GM19452 (cell line): ENCODE measurements around the gene BEND3.
A peak's percentile ranks its signal among the peaks of the same experiment; 100 is the strongest.

Experiments used
- ATAC-seq: cut with Tn5 transposase; IDR thresholded peaks from one replicate; pipeline ENCODE4 v1.9.1; 2021; ENCODE audit not compliant: unreplicated experiment

The BEND3 gene

DNA sequence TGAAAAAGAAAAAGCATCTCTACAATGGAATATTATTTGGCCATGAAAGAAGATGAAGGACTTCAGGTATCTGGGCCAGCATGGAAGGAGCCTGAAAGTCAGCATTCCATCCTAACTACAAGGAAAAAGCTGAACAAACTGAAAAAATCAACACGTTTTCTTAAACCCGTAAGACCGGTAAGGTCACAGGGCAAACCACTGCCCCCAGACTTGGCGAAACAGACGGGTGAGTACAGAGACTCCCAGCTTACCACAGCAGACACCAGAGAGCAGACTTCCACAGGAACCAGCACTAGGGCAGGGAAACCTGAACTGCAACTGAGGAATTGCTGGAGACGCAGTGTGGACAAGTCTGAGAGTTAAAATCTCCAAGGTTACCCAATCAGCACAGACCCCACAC lies 31.4 kb downstream of the BEND3 start:
- ATAC-seq: no peak

DNA sequence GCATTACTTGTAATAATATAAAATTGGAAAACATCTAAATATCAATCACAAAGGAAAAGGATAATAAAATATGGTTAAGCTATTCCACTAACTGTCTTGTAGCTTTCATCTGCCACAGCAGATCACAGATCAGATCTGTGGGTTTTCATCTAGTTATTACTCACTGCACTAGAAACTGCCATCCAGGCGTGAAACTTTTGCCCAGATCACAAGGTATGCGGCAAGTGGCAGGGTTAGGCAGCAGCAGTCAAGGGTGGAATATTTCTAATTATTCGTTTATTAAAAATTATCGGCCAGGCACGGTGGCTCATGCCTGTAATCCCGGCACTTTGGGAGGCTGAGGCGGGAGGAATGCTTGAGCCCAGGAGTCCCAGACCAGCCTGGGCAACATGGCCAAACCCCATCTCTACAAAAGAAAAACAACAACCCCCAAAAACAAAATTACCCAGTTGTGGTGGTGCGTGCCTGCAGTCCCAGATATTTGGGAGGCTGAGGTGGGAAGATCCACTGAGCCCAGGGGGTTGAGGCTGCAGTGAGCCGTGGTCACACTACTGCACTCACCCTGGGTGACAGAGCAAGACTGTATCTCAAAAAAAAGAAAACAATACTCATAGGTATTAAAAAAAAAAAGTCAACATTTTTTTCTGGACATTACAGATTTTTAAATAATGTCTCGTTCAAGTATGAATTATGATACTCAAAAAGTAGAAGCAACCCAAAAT lies 32.1 kb downstream of the BEND3 start:
- ATAC-seq: peak; percentile 91

DNA sequence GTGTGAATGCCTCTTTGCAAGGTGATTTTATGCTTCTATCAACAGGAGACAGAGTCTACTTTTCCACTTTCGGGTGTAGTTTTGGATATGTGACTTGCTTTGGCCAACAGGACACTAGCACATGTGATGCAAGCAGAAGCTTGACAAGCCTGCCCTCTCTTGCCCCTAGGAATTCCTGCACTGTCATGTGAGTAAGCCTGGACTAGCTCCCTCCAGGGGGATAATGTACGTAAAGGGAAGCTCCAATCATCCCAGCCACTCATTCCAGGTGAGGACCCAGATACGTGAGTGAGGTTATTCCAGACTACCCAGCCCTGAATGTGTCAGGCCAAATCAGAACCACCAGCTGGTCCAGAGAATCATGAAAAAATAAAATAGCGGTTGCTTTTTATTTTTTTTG lies 33.3 kb downstream of the BEND3 start:
- no peak for ATAC-seq

DNA sequence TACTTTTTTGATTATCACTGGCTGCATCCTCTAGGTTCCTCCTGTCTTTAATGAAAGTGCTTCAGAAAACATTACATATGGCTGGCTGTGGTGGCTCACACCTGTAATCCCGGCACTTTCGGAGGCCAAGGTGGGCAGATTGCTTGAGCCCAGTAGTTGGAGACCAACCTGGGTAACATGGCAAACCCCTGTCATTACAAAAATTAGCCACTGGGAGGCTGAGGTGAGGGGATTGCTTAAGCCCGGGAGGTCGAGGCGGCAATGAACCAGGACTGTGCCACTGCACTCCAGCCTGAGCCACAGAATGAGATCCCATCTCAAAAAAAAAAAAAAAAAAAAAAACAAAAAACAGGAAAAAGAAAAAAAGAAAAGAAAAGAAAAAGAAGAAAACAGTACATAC lies 35.3 kb downstream of the BEND3 start:
- no peak for ATAC-seq

DNA sequence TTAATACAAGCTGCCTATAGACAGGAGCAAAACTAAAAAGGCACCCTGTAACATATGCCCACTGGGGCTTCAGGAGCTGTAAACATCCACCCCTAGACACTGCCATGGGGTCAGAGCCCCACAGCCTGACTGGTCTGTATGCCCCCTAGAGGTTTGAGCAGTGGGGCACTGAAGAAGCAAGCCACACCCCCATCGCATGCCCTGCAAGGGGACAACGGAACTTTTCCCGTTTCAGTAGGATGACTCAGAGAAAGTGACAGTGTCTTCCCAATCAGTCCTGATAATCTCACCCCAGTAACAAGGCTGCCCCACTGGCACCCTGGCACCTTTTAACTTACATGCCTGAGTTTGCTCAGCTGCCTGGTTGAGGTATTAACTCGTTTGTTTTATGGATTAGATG lies 35.9 kb downstream of the BEND3 start:
- ATAC-seq: no peak

DNA sequence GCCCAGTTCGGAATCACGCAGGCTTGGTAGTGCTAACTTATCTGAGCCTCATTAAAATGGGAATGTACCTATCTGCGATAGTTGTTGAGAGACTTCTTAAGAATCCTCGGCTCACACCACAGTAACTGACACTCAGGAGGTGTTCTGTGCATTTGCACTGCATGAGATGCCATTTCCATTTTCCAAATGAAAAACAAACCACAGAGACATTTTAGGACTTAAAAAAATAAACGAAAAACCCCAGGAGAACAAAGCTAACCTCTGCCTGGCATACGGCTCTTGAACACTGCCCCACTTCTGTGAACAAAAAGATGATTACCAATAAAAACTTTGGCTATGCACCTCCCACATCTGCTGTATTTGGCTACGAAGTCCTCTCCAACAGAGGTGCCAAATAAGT lies 37.6 kb downstream of the BEND3 start:
- ATAC-seq: no peak

DNA sequence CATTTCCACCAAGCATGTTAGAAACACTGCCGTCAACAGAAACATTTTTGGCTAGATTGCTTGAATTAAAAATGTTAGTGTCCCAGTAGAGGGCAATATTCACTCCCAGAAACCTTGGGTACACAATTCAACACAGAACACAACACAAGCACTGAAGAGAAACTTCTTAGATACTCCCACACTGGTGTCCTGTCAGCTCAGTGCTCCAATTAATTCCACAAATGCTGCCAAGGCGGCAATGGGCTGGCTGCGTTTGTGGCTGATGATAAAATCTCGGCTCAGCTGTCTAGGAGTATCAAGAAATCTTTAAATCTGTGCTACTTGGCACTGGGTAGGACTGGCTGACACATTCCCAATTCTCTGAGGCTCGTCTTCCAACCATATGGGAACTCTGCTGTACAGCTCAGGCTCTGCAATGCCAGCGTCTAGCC lies 39.3 kb downstream of the BEND3 start:
- ATAC-seq: no peak

DNA sequence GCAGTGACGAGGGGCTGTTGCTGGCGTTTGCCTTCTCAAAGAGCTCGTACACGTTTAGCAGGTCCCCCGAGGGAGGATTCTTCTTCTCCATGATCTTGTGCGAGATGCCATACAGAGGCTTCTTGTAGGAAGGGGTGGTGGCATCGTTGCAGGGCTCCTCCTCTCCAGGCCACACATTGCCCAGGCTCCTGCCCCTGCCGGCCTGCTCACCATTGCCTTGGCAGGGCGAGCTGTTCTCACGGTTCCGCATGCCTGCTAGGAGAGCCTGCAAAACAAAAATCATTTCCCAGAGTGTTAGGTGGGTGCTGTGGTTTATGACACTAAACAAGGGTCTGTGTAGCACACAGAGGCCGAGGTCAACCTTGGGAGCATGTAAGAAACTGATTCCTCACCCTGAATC lies 44.6 kb downstream of the BEND3 start:
- ATAC-seq: no peak

DNA sequence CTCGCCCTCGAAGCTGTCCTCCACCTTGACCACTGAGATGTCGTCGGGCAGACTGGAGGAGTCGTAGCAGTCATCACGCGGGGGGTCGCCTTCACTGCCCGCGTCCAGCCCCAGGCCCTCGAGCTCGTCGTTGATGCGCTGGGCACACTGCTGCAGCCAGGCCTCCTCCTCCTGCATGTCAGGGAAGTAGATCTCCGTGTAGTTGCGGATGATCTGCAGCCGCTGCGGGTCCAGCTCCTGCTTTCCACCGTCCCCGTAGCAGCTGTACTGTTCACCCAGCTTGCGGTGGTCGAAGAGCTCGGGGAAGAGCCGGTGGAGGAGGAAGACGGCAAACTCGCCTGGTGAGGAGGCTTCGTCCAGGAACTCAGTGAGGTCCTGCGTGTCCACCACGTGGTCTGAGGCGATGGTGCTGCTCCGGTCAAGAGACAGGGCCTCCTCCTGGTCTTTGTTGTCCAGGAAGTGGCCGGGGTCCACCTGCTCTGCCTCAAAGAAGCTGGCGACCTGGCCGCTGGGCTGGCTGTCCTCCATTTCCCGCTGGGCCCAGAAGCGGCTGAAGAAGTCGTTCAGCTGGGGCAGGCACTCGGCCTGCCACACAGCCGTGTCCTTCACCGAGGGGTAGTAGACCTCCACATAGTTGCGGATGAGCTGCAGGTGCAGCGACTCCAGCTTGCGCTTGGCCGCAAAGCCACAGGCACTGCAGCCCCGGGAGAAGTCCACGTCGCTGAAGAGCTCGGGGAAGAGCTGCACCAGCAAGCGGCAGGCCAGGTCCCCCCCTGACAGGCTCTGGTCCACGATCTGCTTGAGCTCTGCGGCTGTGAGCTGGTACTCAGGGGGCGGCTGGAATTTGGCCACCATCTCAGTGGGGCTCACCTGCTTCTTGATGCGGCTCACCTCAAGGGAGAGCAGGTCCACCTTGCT lies 45.4 kb downstream of the BEND3 start:
- ATAC-seq: no peak

DNA sequence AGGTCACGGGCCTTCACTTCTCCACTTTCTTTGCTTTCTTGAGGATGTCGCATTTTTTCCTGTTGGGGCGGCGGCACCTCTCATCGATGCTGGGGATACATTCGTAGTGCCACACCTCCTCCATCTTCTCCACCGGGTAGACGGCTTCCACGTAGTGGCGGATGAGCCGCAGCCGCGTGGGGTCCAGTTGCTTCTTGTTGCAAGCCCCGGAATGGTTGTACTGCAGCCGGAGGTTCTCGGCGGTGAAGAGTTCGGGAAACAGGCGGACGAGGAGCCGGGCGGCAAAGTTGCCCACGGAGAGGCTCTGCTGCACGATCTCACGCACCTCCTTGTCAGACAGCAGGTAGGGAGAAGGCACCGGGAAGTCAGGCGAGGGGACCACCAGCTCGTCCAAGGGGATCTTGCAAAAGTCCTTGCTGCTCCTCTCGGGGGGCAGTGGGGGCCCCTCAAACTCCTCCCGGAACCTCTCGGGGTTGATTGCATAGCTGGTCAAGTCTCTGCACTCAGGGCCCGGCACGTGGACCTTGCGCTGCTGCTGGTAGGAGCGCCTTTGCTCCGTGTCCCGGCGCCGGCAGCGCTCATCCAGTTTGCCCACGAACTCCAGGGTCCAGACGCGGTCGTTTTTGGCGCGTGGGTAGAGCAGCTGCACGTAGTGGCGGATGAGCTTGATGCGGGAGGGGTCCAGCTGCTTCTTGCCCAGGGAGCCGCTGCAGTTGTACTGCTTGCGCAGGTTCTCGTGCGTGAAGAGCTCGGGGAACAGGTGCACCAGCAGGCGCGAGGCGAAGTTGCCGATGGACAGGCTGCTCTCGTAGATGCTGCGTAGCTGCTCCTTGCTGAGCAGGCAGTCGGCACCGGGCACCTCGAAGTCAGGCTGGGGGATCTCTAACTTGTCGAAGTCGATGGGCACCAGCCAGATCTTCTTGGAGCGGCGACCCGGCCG lies 46.4 kb downstream of the BEND3 start:
- no peak for ATAC-seq

DNA sequence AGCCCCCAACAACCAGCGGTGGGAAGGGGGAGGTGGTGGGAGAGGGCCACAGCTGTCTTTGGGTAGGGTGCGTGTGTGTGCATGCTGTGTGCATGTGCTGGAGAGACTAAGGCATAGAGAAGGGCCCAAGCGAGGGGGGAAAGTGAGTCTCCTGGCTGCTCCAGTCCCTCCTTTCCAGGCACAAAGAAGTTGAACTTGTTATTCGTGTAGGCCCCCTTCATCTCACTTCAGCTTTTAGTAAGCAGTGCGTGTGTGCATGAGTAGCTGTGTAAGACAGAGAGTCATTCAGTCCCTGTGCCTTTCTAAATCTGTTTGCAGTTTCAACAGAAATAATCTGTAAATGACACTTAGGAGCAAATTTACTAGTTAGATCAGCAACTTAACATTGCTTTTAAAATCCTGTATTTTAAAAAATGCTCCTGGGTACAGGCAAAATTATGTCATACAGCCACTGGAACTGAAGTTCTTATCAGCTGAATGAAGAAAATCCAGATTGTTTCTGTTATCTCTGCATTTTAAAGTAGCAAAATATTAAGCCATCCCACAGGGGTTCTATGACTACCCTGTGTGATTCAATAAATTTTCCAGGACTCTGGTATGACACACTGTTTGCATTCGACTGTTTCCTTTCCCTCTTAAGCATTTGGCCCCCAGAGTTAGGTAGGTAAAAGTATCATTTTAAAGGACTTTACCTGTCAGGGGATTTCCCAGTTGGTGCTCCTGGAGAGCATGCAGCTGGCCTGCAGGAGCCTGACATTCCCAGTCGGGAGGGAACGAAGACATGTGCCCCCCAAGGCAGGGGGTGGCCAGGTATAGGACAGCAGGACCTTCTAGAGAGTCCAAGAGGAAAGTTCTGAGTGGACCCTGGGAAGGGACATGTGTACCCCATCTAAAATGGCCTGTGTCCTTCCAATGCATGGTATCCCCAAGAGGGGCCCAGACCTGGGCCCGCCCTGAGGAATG lies 48.3 kb downstream of the BEND3 start:
- no peak for ATAC-seq

DNA sequence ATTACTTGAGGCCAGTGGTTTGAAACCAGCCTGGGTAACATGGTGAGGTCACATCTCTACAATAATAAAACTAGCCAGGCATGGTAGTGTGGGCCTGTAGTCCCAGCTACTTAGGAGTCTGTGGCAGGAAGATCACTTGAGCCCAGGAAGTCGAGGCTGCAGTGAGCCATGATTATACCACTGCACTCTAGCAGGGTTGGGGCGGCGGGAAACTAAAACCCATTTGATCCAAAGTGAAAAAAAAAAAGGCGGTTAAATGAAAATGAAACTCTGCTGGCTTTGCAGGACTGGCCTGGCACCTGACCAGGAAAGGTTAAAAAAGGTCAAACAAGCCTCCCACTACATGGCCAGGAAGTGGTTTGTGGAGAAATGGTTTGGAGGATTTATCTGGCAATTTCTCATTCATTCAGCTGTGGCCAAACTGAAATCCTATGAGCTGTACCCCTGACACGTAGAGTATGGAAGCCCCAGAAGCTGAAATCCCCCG lies 50.7 kb downstream of the BEND3 start:
- ATAC-seq: peak; percentile 44

DNA sequence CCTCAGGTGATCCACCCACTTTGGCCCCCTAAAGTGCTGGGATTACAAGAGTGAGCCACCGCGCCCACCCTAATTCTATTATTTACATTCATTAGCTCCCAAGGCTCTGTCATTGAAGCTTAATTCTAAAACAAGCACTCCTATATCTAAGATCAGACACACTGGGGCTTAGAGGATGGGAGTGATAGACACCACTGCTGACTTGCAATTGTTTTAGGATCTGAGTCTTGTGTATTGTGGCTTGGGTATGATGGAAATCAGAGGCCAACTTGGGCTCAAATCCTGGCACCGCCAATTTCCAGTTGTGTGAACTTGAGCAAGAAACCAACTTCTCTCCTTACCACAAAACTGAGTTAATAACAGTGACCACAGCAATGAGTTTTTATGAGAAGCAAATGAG lies 52.6 kb downstream of the BEND3 start:
- no peak for ATAC-seq

DNA sequence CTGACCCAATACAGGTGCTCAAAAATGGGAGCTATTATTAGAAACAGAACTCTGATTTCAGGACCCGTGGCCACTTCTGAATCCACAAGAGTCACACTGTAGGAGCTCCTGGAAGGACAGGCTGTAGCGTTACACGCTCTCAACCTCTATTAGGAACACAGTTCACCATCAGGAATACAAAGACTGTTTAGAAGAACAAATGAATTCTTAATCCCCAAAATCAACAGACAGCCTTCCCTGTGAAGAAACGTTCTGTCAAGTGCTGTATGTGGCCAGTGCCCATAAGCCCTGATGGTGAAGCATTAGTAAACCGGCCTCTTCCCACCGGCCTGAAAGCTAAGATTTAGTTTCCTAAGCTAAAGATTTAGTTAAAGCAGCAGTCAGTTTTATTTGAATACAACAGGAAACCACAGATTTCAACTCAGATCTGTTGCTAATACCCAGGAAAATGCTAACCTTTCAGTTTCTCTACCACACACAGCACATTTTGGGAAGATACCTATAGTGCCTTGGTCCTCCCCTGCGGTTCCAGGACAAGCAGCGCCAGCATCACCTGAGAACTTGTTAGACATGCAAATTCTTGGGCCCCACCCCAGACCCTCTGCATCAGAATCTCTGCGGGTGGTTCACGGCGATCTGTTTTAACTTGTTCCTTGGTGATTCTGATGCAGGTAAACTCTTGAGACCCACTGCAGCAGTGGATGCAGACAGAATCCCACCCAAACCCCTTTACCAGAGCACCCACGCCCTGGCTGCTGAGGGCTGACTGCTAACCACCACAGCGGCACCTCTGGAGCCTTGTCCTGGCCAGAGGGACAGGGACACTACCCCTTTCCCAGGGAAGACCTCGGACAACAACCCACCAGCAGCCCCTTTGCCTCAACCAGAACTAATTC lies 53.9 kb downstream of the BEND3 start:
- peak; percentile 54 for ATAC-seq

DNA sequence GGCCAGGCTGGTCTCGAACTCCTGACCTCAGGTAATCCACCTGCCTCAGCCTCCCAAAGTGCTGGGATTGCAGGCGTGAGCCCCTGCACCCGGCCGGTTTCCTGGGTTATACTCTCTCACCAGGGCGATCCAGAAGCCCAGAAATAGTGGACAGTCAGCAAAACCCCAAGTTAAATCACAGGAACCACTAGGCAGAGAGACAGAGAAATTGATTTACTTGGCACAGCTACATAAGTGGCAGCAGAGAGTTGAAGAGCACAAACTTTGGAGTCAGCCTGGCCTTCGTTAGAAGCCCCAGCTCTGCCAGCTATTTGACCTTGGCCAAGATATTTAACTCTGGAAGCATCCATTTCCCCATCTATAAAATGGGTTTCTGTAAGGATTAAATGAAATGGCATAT lies 54.6 kb downstream of the BEND3 start:
- no peak for ATAC-seq

DNA sequence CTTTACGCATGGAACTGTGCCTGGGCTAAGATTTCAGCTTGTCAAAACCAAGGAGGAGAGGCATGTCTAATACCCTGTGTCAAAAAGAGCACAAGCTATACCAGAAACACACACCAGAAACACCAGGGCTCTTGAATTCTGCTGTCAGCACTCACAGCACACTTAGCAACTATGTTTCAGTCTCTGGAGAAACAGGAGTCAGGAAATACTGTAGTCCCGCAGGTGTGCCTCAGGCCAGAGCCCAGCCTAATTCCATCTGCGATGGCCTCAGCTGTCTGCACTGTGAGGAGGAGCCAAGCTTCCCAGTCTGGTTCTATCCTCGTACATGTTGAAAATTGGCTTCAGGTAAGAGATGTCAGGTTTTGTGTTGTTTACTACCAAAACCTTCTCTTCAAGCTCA lies 55.7 kb downstream of the BEND3 start:
- no peak for ATAC-seq

DNA sequence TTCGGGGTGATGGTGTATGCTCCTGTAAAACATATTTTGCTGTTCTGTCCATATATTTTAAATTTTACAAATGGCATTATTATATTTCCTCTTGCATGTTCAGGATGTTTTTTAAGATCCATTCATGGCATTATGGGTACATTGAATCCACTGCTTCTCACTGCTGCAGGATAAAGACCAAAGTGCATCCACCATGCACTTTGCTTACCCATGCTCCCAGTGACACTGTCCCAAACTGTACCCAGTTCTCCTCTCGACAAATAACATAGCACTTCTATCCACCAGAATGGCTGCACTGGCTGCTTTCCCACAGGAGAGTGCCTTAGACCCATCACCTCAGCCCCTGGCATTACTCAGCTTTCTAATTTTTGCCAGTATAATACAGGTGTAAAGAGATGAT lies 57.6 kb downstream of the BEND3 start:
- ATAC-seq: no peak

DNA sequence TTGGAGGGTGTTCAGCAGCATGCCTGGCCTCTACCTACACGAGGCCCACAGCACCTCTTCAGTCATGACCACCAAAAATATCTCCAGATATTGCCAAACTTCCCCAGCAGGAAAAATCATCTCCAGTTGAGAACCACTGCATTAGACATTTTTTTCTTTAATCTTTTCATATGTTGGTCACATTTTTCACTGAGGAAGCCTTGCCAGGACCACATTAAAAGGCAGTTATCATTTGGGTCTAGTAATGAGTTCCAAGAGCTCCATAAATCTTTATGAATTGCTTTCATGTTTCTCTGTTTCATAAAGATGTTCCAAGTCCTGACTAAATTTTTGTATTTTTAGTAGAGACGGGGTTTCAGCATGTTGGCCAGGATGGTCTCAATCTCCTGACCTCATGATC lies 58.5 kb downstream of the BEND3 start:
- no peak for ATAC-seq

DNA sequence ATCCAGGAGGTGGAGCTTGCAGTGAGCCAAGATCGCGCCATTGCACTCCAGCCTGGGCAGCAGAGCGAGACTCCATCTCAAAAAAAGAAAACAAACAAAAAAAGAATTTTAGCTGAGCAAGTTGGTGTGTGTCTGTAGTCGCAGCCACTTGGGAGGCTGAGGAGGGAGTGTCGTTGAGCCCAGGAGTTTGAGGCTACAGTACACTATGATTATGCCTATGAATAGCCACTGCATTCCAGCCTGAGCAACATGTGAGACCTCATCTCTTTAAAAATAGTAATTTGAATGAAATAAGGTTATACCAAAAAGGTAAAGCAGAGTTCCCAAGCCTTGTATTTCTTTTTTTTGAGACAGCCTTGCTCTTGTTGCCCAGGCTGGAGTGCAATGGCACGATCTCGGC lies 67.5 kb downstream of the BEND3 start:
- no peak for ATAC-seq
